Fibroblast of lung (primary cell): ENCODE results near the gene IZUMO1. TPM values are rescaled to one million over a fixed set of nuclear protein-coding genes. Genes with fewer than 3 reads are reported as not detected.
A peak's percentile ranks its signal among the peaks of the same experiment; 100 is the strongest.

Experiments used
- DNase-seq, 2 donors: peaks; one replicate each; pipeline versions ENCODE4 v3.0.0 to v3.0.0-alpha.2; 2010; ENCODE audit warnings: low read depth in 2 of 2
- H2AFZ ChIP-seq: 2 replicates; pipeline ENCODE4 v1.5.1; 2012; ENCODE audit warnings: low read length, control low read depth, inconsistent platforms
- H3K27ac ChIP-seq: 2 replicates; pipeline ENCODE4 v1.5.1; 2011; ENCODE audit warnings: low read length, control low read depth; ENCODE audit not compliant: insufficient read depth
- H3K27me3 ChIP-seq: 2 replicates; pipeline ENCODE4 v1.5.1; 2011; ENCODE audit warnings: mild to moderate bottlenecking, low read length; ENCODE audit not compliant: control insufficient read depth, insufficient read depth
- H3K36me3 ChIP-seq: 2 replicates; pipeline ENCODE4 v1.5.1; 2011; ENCODE audit warnings: low read length; ENCODE audit not compliant: control insufficient read depth, insufficient read depth
- H3K4me1 ChIP-seq: 2 replicates; pipeline ENCODE4 v1.5.1; 2011; ENCODE audit warnings: low read length; ENCODE audit not compliant: control insufficient read depth, insufficient read depth; ENCODE audit errors: extremely low read depth
- H3K4me2 ChIP-seq: 2 replicates; pipeline ENCODE4 v1.5.1; 2011; ENCODE audit warnings: low read length, control low read depth; ENCODE audit not compliant: insufficient read depth; ENCODE audit errors: extremely low read depth
- H3K4me3 ChIP-seq, 4 experiments: fragments of 200-600 bp in 1 of 4; sonication (generic) in 1 of 4; replicated peaks in 1 of 4; 2 replicates each; pipeline ENCODE4 v1.5.1; 2011 to 2016; ENCODE audit warnings: low read length in 4 of 4, low read depth in 3 of 4, mild to moderate bottlenecking in 3 of 4, control low read depth in 2 of 4, inconsistent platforms in 1 of 4, mixed read lengths in 1 of 4; ENCODE audit not compliant: insufficient read depth in 1 of 4; ENCODE audit errors: control extremely low read depth in 1 of 4
- H3K79me2 ChIP-seq: 2 replicates; pipeline ENCODE4 v1.5.1; 2012; ENCODE audit warnings: mild to moderate bottlenecking, low read length, inconsistent platforms; ENCODE audit not compliant: control insufficient read depth, insufficient read depth
- H3K9ac ChIP-seq: 2 replicates; pipeline ENCODE4 v1.5.1; 2011; ENCODE audit warnings: mild to moderate bottlenecking, low read length, control low read depth; ENCODE audit not compliant: insufficient read depth
- H3K9me3 ChIP-seq: 2 replicates; pipeline ENCODE4 v1.5.1; 2012; ENCODE audit warnings: low read depth, low read length; ENCODE audit not compliant: control insufficient read depth, insufficient read depth
- H4K20me1 ChIP-seq: 2 replicates; pipeline ENCODE4 v1.5.1; 2011; ENCODE audit warnings: low read length; ENCODE audit not compliant: control insufficient read depth, insufficient read depth; ENCODE audit errors: extremely low read depth
- CTCF ChIP-seq, 2 donors: IDR thresholded peaks in 1 of 2; conservative IDR thresholded peaks in 1 of 2; 1 replicate in 1 of 2; 2 replicates in 1 of 2; pipeline ENCODE4 v1.5.1; 2011 to 2012; ENCODE audit warnings: low read length in 2 of 2, control low read depth in 1 of 2, inconsistent platforms in 1 of 2, low read depth in 1 of 2, mild to moderate bottlenecking in 1 of 2
- EZH2 ChIP-seq: IDR thresholded peaks from 2 replicates; pipeline ENCODE4 v1.5.1; 2012; ENCODE audit warnings: low read length, control low read depth, mild to moderate bottlenecking; ENCODE audit errors: missing control alignments
- polyA plus RNA-seq, 2 donors: library from polyadenylated mRNA; depleted of rRNA in 1 of 2; stranded (reverse) in 1 of 2; unstranded in 1 of 2; fragments of >200 nt; gene quantifications; 2 replicates each; pipeline ENCODE4 v1.2.1, GENCODE V29; 2011 to 2012; ENCODE audit warnings: missing spikeins in 1 of 2
- total RNA-seq: library from RNA; depleted of rRNA; stranded (reverse); fragments of >200 nt; gene quantifications from 2 replicates; pipeline ENCODE4 v1.2.1, GENCODE V29; 2014

IZUMO1 gene
- total and polyA plus RNA-seq, 2 donors (not counting 1 experiment from before 2014, with no cell fraction given) = not detected

GRCh38 chr19:48752496-48753365, 6.0 kb upstream of the IZUMO1 start, which contains the start of gene FUT1:
TSS of gene FUT1 (minus strand) at chr19:48752641. CDS start at chr19:48751281, 1,360 bp downstream.
- peaks cover 3% of the 10 kb centered on the region for H3K4me1 ChIP-seq
- H3K27me3 ChIP-seq = peaks cover 22% of the 10 kb centered on the region
- TF ChIP-seq CTCF (conservative IDR thresholded peaks at IDR 0.05 in 1 of 2, IDR thresholded peaks at IDR 0.05 in 1 of 2; ENCODE audit: low read depth in 1 of 2, low read length in 2 of 2) (no peak), EZH2 (peak; percentile 59)
- no peaks in the 10 kb centered on the region for H3K9me3 ChIP-seq
- H3K4me3 ChIP-seq = peak within 1 kb of the TSS in 3 of 4 experiments; percentile 4 to 37 (median 4)
- no peak within 1 kb of the TSS for H3K27ac ChIP-seq
- no peak within 1 kb of the TSS for H2AFZ ChIP-seq
- no peak within 1 kb of the TSS for H3K9ac ChIP-seq
- H3K4me2 ChIP-seq = peak within 1 kb of the TSS; percentile 48
- H3K36me3 ChIP-seq = no peaks in the 10 kb centered on the region
- H3K79me2 ChIP-seq = no peaks in the 10 kb centered on the region
- DNase-seq = peak in 1 of 2 donors; percentile 40
- H4K20me1 ChIP-seq = no peaks in the 10 kb centered on the region

GRCh38 chr19:48751845-48752495, 5.3 kb upstream of the IZUMO1 start:
- DNase-seq = no peak
- Histone ChIP-seq H4K20me1 (no peaks in the 10 kb centered on the region), H3K79me2 (no peaks in the 10 kb centered on the region), H3K36me3 (no peaks in the 10 kb centered on the region), H2AFZ (no peak overlapping the region), H3K27me3 (peaks cover 22% of the 10 kb centered on the region), H3K4me1 (peaks cover 3% of the 10 kb centered on the region), H3K9me3 (no peaks in the 10 kb centered on the region), H3K9ac (no peak overlapping the region), H3K4me3 (peak overlapping the region in 3 of 4 experiments; percentile 4 to 37 (median 4)), H3K27ac (no peak overlapping the region), H3K4me2 (peak overlapping the region; percentile 48)
- no peak for TF ChIP-seq EZH2
- no peak for TF ChIP-seq CTCF (conservative IDR thresholded peaks at IDR 0.05 in 1 of 2, IDR thresholded peaks at IDR 0.05 in 1 of 2; ENCODE audit: low read depth in 1 of 2, low read length in 2 of 2)

GRCh38 chr19:48750771-48751504, 4.2 kb upstream of the IZUMO1 start:
- no peak overlapping the region for H2AFZ ChIP-seq
- H4K20me1 ChIP-seq = no peaks in the 10 kb centered on the region
- no peak overlapping the region for H3K4me2 ChIP-seq
- H3K9ac ChIP-seq = no peak overlapping the region
- H3K4me3 ChIP-seq = no peak overlapping the region
- H3K27ac ChIP-seq = no peak overlapping the region
- no peak for DNase-seq
- H3K36me3 ChIP-seq = no peaks in the 10 kb centered on the region
- TF ChIP-seq CTCF (conservative IDR thresholded peaks at IDR 0.05 in 1 of 2, IDR thresholded peaks at IDR 0.05 in 1 of 2; ENCODE audit: low read depth in 1 of 2, low read length in 2 of 2) (no peak), EZH2 (no peak)
- H3K27me3 ChIP-seq = peaks cover 22% of the 10 kb centered on the region
- H3K79me2 ChIP-seq = no peaks in the 10 kb centered on the region
- H3K4me1 ChIP-seq = peaks cover 3% of the 10 kb centered on the region
- no peaks in the 10 kb centered on the region for H3K9me3 ChIP-seq
